ENCODE measurements around the gene EVI5.

DNA sequence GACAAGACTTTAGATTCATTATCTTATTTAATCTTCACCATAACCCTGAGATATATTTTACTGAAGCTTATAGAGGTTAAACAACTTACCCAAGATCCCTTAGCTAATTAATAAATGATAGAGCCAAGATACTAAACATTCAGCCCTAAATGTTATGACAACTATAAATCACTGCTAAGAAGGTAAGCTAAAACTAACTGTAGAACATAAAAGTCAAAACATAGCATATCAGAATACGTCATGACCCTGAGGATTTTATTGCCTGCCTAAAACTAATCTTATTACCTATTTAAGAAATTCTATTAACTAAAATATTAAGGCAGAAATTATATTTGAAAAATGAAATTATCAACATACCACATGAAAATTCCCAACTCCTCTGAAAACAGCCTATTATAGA lies 22.6 kb downstream of the EVI5 start:
- TF ChIP-seq GATA2 (IDR thresholded peaks at IDR 0.05; ENCODE audit: low read depth, low read length) (no peak), GATA3 (IDR thresholded peaks at IDR 0.05; ENCODE audit: low read depth, low read length) (no peak)

Data from SH-SY5Y (cell line).